IgD-negative memory B cell (primary cell): Measurements from ENCODE around the gene TMEM168. TPM values are rescaled to one million over a fixed set of nuclear protein-coding genes. Genes with fewer than 3 reads are reported as not detected.
"Not testable (repeated sequence)": the region's sequence is repeated elsewhere in the genome, so short reads cannot be mapped to it uniquely, and the experiment has no call there.

Experiments
- H3K27ac Mint-ChIP-seq, 3 donors: one replicate each; pipeline ENCODE4 v1.8.0; 2020 to 2022; ENCODE audit warnings: mild to moderate bottlenecking in 3 of 3, mixed read lengths in 3 of 3, moderate library complexity in 1 of 3
- H3K27me3 Mint-ChIP-seq: one replicate; pipeline ENCODE4 v1.8.0; 2021; ENCODE audit warnings: mixed read lengths
- H3K36me3 Mint-ChIP-seq: one replicate; pipeline ENCODE4 v1.8.0; 2020; ENCODE audit warnings: mild to moderate bottlenecking, mixed read lengths
- H3K4me1 Mint-ChIP-seq, 3 donors: one replicate each; pipeline ENCODE4 v1.8.0; 2020 to 2022; ENCODE audit warnings: mixed read lengths in 3 of 3, mild to moderate bottlenecking in 1 of 3
- H3K4me3 Mint-ChIP-seq, 4 donors: one replicate each; pipeline ENCODE4 v1.8.0; 2020 to 2022; ENCODE audit warnings: mild to moderate bottlenecking in 4 of 4, mixed read lengths in 4 of 4, moderate library complexity in 3 of 4
- H3K9me3 Mint-ChIP-seq, 3 donors: one replicate each; pipeline ENCODE4 v1.8.0; 2020 to 2021; ENCODE audit warnings: mixed read lengths in 3 of 3, mild to moderate bottlenecking in 1 of 3
- polyA plus RNA-seq: library from polyadenylated mRNA; unstranded; fragments of 300-500 nt; fragmentation: Illumina TruSeq; gene quantifications from one replicate; pipeline ENCODE4 v1.2.3, GENCODE V29; 2021

The TMEM168 gene
- polyA plus RNA-seq, result 6.0 TPM

- Mint-ChIP-seq H3K27me3 (no peaks in the 10 kb centered on the region), H3K4me3 (peak within 1 kb of the TSS; percentile 92 to 98 (median 98)), H3K36me3 (peaks cover 3% of the 10 kb centered on the region), H3K27ac (peak within 1 kb of the TSS; percentile 97 to 99 (median 98)), H3K9me3 (no peaks in the 10 kb centered on the region), H3K4me1 (peaks cover 22 to 37% (median 35%) of the 10 kb centered on the region in 3 donors)
These were observed at the start of gene TMEM168 for GRCh38 chr7:112789817-112790585. TMEM168 (minus strand) TSS chr7:112790393; CDS start chr7:112784825, 5,568 bp downstream.

- not testable (repeated sequence) for H3K4me3 Mint-ChIP-seq, H3K27ac Mint-ChIP-seq, H3K4me1 Mint-ChIP-seq, H3K27me3 Mint-ChIP-seq, H3K9me3 Mint-ChIP-seq
- H3K36me3 Mint-ChIP-seq, result peaks cover 24% of the 10 kb centered on the region
These were observed 45.7 kb upstream of the TMEM168 start for GRCh38 chr7:112835928-112836327.

- no peak overlapping the region for H3K27ac Mint-ChIP-seq
- no peak overlapping the region for H3K4me3 Mint-ChIP-seq
- H3K27me3 Mint-ChIP-seq, result no peaks in the 10 kb centered on the region
- H3K9me3 Mint-ChIP-seq, result peaks cover 6 to 13% (median 10%) of the 10 kb centered on the region in 3 donors
- peaks cover 39% of the 10 kb centered on the region for H3K36me3 Mint-ChIP-seq
- H3K4me1 Mint-ChIP-seq, result peaks cover 0 to 3% (median 0%) of the 10 kb centered on the region in 3 donors
These were observed 42.9 kb upstream of the TMEM168 start for GRCh38 chr7:112833082-112833481.

DNA sequence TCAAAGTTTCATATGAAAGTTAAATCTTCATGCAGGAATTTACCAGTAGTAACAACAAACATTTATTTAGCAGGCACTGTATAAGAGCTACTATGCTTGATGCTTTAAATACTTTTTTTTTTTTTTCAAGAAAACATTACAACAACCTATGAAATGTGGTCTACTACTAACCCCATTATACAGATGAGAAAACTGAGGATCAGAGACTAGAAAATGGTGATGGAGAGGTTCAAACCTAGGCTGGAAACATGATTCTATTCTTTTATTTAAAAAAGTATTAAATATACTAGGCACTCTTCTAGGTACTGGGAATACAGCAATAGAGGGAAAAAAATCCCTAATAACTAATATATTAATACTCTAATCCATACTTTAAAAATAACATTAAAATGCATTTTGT is 40.6 kb upstream of the TMEM168 start:
- Mint-ChIP-seq H3K27me3 (no peaks in the 10 kb centered on the region), H3K4me3 (no peak overlapping the region), H3K4me1 (peaks cover 0 to 2% (median 0%) of the 10 kb centered on the region in 3 donors), H3K36me3 (peaks cover 30% of the 10 kb centered on the region), H3K27ac (no peak overlapping the region), H3K9me3 (peaks cover 2 to 13% (median 10%) of the 10 kb centered on the region in 3 donors)

DNA sequence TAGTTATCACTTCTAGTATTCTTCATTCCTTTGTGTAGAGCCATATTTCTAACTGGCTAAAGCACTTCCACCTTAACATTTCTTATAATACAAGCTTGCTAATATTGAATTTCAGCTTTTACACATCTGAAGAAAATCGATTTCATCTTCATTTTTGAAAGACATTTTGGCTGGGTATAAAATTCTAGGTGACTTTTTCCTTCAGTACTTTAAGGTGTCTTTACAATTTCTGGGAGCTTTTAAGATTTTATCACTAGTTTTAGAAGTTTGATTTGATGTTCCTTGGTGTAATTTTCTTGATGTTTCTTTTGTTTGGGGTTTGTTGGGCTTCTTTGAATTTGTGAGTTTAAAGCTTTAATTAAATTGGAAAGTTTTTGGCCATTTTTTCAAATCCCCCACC is 38.5 kb upstream of the TMEM168 start:
- peaks cover 39% of the 10 kb centered on the region for H3K36me3 Mint-ChIP-seq
- peaks cover 0 to 2% (median 0%) of the 10 kb centered on the region in 3 donors for H3K4me1 Mint-ChIP-seq
- no peak overlapping the region for H3K4me3 Mint-ChIP-seq
- no peak overlapping the region for H3K27ac Mint-ChIP-seq
- H3K9me3 Mint-ChIP-seq, result peaks cover 2 to 13% (median 10%) of the 10 kb centered on the region in 3 donors
- H3K27me3 Mint-ChIP-seq, result no peaks in the 10 kb centered on the region

DNA sequence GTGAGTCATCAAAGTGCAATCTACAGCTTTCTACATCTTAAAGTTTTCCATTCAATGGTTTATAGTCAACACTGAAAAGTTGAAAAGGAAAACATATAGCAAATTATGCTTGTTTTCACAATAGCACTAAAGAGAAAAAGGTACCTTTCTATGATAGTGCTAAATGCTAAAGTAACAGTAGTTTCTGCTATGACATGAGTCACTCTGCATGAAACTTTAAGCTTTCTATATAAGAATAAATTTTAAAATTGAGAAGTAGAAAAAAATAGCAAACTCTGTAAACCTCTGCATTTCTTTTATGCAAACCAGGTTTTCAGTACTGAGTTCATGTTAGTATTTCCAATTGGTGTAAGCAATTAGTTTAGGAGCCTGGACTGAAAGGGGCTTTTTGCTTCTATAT is 31.2 kb upstream of the TMEM168 start:
- Mint-ChIP-seq H3K4me1 (no peaks in the 10 kb centered on the region), H3K27me3 (no peaks in the 10 kb centered on the region), H3K27ac (no peak overlapping the region), H3K4me3 (no peak overlapping the region), H3K9me3 (peaks cover 0 to 6% (median 0%) of the 10 kb centered on the region in 3 donors), H3K36me3 (peaks cover 22% of the 10 kb centered on the region)

DNA sequence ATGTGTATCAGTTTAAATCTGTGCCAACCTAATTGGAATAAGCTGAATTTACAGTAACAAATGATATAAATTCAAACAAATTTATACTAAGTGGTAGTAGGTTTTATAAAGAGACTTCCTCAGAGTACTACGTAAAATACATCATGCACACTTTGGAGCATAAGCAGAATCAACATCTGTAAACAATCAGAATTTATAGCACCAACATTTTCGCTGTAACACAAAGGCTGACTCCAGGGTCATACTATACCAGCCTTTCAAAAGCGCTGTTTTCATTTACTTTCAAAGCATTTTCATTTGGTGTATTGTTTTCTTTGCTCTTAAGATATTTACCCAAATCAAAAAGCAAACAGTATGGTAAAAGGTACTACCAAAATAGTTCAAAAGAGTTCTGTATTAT is 29.3 kb upstream of the TMEM168 start:
- H3K4me3 Mint-ChIP-seq, result no peak overlapping the region
- H3K4me1 Mint-ChIP-seq, result no peaks in the 10 kb centered on the region
- no peaks in the 10 kb centered on the region for H3K27me3 Mint-ChIP-seq
- no peak overlapping the region for H3K27ac Mint-ChIP-seq
- peaks cover 0 to 10% (median 4%) of the 10 kb centered on the region in 3 donors for H3K9me3 Mint-ChIP-seq
- H3K36me3 Mint-ChIP-seq, result peaks cover 15% of the 10 kb centered on the region

DNA sequence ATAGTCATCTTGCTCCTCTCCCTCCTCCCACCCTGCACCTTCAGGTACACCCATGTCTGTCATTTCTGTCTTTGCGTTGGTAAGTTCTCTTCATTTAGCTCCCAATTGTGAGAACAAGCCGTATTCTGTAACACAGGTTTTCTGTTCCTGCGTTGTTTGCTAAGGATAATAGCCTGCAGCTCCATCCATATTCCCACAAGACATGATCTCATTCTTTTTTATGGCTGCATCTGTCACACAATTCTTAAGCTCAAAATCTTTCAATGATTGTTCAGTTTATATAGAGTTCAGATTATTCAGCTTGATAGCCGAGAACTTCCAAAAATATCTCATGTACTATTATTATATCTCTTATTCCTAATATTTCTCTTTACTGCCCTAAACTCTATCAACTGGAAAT is 16.0 kb upstream of the TMEM168 start:
- H3K9me3 Mint-ChIP-seq, result peaks cover 0 to 3% (median 0%) of the 10 kb centered on the region in 3 donors
- no peaks in the 10 kb centered on the region for H3K4me1 Mint-ChIP-seq
- H3K36me3 Mint-ChIP-seq, result no peaks in the 10 kb centered on the region
- no peak overlapping the region for H3K4me3 Mint-ChIP-seq
- H3K27me3 Mint-ChIP-seq, result no peaks in the 10 kb centered on the region
- H3K27ac Mint-ChIP-seq, result no peak overlapping the region

- Mint-ChIP-seq H3K27me3 (no peaks in the 10 kb centered on the region), H3K9me3 (no peaks in the 10 kb centered on the region), H3K27ac (no peak overlapping the region), H3K4me1 (no peaks in the 10 kb centered on the region), H3K36me3 (no peaks in the 10 kb centered on the region), H3K4me3 (no peak overlapping the region)
These were observed 12.2 kb upstream of the TMEM168 start for GRCh38 chr7:112802406-112802805.

DNA sequence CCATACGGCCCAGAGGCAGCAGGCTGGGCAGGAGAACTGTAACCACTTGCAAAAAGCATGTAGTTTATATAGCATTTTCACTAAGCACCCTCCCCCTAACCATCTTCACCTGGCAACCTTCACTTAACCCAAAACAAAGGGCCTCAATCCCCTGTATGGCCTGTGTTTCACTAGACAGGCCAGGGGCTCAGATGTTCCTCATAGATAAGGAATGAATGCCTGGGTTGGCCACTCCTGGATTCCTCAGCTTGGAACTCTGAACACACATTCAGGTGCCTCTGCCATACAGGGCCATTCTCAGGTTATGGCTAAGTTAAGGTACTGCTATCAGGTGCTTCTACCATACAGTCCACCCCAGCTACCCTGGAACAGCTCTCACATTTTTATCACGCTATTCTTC is 10.3 kb upstream of the TMEM168 start:
- H3K36me3 Mint-ChIP-seq, result no peaks in the 10 kb centered on the region
- H3K27me3 Mint-ChIP-seq, result no peaks in the 10 kb centered on the region
- no peak overlapping the region for H3K27ac Mint-ChIP-seq
- no peak overlapping the region for H3K4me3 Mint-ChIP-seq
- H3K9me3 Mint-ChIP-seq, result no peaks in the 10 kb centered on the region
- H3K4me1 Mint-ChIP-seq, result no peaks in the 10 kb centered on the region

GRCh38 chr7:112799448-112800120 is 9.4 kb upstream of the TMEM168 start:
- Mint-ChIP-seq H3K4me3 (no peak overlapping the region), H3K27me3 (no peaks in the 10 kb centered on the region), H3K4me1 (no peaks in the 10 kb centered on the region), H3K27ac (no peak overlapping the region), H3K9me3 (no peaks in the 10 kb centered on the region), H3K36me3 (no peaks in the 10 kb centered on the region)

GRCh38 chr7:112798274-112799159 is 8.3 kb upstream of the TMEM168 start:
- no peaks in the 10 kb centered on the region for H3K4me1 Mint-ChIP-seq
- no peak overlapping the region for H3K27ac Mint-ChIP-seq
- H3K27me3 Mint-ChIP-seq, result no peaks in the 10 kb centered on the region
- no peaks in the 10 kb centered on the region for H3K9me3 Mint-ChIP-seq
- no peak overlapping the region for H3K4me3 Mint-ChIP-seq
- no peaks in the 10 kb centered on the region for H3K36me3 Mint-ChIP-seq

DNA sequence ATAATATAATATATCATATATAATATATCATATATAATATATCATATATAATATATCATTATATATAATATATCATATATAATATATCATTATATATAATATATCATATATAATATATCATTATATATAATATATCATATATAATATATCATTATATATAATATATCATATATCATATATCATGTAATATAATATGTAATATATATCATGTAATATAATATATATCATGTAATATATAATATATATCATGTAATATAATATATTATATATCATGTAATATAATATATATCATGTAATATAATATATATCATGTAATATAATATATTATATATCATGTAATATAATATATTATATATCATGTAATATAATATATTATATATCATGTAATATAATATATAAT is 6.4 kb upstream of the TMEM168 start:
- not testable (repeated sequence) for H3K9me3 Mint-ChIP-seq, H3K4me3 Mint-ChIP-seq, H3K4me1 Mint-ChIP-seq, H3K27ac Mint-ChIP-seq, H3K36me3 Mint-ChIP-seq, H3K27me3 Mint-ChIP-seq

DNA sequence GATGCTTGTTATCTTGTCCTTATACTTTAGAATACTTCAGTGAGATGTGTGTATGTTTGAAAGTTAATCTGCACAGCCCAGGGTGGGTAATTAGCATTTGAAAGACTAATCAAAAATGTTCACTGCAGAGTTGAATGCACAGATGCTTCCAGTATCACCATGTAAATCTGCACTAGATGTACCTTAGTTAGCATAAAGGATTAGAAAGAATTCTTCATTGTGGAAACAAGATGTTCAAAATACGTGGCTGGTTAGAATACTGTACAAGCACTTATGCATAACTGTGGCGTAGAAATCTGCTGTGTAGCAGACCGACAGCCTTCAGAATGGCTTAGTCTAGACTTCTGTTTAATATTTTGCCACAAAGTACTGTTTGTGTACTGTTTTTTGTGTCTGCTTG is 2.2 kb upstream of the TMEM168 start:
- Mint-ChIP-seq H3K27ac (peak overlapping the region; percentile 6 to 22 (median 19)), H3K36me3 (peaks cover 3% of the 10 kb centered on the region), H3K4me1 (peaks cover 22 to 35% (median 27%) of the 10 kb centered on the region in 3 donors), H3K9me3 (no peaks in the 10 kb centered on the region), H3K4me3 (peak overlapping the region in 1 of 4 donors; percentile 43), H3K27me3 (no peaks in the 10 kb centered on the region)
